Colon (tissue), 2 donors: ENCODE measurements around the gene FAAP100.

Source experiments
- FAIRE-seq: peaks from 2 replicates; lab custom pipeline; 2012; peaks lifted over from hg19 to GRCh38; lab: Jason Lieb, UNC
- donor health status: control.
- donor health status: control.

The FAAP100 gene

DNA sequence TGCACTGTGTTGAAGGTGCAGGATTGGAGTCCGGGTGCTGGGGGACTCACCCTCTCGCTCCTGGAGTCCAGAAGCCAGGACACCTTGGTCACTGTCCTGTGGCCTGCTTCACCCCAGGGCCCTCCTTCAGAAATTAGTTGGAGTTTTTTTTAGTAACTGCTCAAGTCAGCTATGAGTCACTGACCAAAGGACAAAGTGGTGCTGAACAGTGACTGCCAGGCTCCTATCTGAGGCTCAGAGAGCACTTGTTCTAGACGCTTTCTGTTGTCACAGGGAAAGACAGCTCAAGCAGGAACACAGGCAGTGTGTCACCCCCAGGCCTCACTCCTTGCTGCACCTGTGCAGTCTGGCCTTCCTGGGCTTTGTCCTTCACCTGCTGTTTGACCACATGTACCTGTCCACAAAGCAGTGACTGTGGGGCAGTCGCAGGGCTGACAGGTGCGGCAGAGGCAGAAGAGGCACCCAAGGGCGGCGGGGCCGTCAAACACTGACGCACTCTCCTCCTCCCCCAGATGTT is 4.1 kb upstream of the FAAP100 start:
- no peak for FAIRE-seq

- no peak for FAIRE-seq
Measured at GRCh38 chr17:81553616-81554181, 1.5 kb upstream of the FAAP100 start.

GRCh38 chr17:81553018-81553615 is 964 bp upstream of the FAAP100 start:
- no peak for FAIRE-seq

DNA sequence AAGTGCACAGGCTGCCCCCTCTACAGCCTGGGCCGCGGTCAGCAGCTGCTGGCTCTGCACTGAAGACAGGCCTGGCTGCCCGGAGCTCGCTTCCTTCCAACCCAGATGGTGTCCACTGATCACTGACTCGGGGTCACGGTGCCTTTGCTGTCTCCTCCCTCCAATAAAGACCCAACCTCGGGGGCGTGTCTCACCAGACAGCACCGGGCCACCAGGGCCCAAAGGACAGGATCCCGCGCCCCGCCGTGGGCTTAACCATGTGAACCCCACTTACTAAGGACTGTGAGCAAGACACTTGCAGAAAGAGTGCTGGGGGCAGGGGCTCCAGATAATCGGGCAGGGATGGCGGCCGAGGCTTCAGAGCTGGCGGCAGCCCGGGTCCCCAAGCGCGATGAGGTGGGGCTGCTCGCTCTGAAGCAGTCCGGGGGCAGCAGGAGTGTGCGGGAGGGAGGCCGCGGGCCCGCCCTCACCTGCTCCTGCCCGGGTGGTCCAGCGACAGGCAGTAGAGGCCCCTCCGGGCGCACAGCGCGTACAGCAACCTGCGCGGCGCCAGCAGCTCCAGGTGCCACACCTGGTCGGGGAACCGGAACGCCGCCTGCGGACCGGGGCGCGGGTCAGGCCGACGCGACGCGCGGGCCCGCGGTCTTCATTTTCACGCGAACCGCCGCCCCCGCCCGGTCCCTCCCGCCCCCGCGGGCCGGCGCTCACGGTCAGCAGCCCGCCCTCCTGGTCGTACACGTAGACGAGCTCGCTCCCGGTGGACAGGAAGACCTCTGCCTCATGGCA is 502 bp downstream of the FAAP100 start:
- FAIRE-seq = no peak

GRCh38 chr17:81550830-81551457 is 1.2 kb downstream of the FAAP100 start:
- no peak for FAIRE-seq

DNA sequence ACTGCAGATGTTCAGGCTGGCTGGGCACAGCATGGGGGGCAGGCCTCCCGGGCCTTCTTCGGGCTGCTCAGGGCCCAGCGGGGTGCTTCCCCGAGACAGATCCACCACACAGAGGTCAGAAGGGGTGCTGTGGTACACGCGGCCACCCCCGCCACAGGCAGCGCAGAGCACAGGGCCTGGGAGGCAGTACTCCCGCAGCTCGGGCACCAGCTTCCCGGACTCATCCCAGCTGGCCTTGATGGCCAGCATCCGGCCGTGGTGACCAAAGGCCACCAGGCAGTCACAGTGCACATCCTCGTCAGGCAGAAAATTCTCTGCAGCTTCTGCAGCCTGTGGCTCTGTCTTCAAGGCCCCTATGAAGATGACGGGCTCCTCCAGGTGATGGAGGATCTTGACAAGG is 1.9 kb downstream of the FAAP100 start:
- FAIRE-seq = no peak

DNA sequence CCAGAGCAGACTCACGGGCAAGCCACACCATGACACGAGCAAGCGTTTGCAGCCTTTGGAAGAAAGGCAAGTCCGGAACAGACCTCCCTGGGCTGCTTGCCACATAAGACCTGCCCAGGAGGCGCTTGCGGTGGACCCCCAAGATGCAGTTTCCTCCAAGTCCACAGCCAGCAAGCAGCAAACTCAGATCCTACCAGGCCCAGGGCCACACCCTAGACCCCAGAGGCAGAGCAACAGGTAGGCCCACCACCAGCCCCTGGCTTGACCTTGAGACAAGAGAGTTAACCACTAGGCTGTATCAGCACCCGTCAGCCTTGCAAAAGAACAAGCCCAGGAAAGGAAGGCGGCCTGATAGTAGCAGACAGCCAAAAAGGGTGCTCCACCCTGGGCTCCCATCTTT is 2.3 kb downstream of the FAAP100 start:
- FAIRE-seq = no peak

DNA sequence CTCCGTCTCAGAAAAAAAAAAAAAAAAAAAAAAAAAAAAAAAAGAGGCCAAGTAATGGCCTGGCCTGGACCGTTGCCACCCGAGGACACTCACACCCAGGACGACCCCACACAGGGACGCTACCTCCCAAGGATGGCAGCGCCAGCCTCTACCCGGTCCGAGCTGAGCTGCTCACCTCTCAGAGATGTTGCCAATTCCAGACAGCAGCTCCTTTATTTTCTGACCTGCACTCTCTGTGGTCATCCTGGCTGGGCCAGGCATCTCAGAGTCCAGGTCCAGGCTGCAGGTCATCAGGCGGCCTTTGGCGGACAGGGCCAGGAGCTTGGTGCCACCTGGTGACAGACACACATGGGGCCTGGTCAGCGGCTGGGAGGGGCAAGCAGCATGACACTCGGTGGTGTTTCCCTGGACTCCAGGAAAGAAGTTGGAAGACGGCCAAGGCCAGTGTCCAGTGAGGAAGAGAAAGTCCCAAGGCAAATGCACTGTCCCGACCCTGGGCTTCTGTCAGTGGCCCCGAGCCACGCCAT is 3.1 kb downstream of the FAAP100 start:
- FAIRE-seq = no peak

DNA sequence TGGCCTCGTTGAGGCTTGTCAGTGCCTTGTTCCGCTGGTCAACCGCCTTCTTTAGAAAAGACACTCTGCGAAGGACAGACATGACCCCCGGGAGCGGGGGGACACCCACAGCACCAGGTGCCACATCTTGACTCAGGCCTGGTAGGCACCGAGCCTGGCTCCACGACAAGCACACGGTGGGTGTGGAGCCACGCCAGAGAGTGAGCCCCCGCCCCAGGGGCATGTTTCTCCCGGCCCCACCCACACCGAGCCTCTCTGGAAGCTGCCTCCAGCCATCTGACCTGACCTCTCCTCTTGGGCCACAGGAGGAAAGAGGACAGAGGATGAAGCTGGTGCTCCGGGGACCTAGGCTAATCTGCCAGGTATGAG is 4.6 kb downstream of the FAAP100 start:
- no peak for FAIRE-seq

DNA sequence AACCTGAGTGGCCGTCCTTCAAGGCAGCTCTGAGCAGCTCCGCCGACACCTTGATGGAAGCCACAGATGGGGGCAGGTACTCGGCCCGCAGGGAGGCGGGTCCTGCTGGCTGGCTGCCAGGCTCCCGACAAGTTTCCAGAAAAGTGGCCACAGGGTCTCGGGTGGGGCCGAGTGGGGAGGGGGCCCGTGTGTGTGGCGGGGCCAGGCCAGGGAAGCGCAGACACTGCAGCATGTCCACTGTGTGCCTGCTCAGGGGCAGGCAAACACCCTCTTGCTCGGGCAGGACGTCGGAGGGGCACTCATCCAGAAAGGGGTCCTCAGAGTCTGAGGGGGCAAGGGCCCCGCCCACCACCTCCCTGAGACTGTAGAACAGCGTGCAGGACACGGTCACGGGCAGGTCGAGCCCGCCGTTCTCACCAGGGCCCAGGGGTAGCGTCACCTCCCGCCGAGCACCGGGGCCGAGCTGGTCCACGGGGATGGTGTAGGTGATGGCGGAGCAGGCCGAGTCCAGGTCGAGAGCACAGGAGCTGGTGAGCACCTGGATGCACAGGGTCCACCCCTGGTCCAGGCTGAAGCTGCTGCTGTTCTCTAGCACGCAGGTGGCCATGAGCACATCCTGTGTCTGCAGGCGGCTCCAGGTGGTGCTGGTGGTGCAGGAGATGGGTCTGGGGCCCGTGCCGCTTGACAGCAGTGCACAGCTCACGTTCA is 5.1 kb downstream of the FAAP100 start:
- FAIRE-seq = no peak

DNA sequence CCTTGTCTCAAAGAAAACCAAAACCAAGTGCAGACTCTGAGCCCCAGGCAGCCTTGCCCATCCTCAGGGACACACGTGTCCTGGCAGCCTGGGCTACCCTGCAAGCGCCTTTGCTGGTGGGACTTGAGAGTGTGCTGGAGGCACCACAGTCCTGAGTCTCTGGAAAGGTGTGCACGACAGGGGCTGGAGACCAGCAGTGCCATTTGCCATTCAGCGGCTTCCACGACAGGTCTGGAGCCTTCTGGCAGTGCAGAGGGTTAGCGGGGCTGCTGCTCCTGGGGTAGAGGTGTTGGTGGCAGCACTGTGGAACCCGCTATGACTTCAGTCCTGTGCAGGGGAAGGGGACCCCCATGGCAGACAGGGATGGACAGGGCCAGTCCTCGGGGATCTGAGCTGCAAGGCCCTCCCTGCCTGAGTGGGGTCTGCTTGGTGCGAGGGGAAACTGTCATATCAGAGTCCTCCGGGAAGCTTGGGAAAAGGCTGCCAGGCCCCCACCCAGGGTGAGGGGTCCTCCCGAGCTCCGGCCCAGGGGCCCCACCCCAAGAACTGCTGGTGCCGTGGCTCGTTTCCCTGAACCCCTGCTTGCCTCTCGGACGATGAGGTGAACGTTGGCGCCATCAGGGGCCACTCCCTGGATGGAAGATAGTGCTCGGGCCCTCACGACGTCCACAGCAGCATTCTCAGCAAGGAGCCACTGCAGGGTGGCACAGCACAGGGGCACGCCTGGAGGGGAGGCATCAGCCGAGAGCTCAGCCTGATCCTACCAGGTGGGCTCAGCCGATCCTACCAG is 6.8 kb downstream of the FAAP100 start:
- FAIRE-seq = no peak

DNA sequence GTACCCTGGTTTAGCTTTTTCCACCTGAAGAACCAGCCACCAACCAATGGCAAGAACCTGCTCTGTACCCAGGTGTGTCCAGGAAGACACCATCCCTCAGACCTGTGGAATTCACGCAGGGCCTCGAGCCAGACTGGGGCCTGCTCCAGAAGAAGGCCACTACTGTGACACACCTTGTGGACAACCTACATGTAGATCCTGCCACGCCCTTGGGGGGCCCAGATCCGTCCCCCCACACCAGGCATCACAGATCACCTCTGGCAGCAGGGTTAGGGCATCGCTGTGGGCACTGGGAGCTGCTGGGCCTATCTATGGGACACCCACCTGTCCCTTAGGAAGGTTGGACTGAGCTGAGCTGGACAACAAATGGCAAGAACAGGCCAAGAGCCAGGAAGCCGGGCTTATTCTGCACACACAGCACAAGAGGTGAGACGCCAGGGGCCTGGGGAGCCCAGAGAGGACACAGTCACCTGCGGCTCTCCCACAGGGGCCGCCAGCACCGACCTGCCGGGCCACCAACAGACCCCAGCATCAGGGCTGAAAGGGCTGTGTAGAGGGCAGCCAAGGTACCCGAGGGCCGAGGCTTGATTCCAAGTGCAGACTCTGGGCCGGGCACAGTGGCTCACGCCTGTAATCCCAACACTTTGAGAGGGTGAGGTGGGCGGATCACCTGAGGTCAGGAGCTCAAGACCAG is 7.7 kb downstream of the FAAP100 start:
- FAIRE-seq = no peak

GRCh38 chr17:81543756-81544155 is 8.4 kb downstream of the FAAP100 start:
- no peak for FAIRE-seq

DNA sequence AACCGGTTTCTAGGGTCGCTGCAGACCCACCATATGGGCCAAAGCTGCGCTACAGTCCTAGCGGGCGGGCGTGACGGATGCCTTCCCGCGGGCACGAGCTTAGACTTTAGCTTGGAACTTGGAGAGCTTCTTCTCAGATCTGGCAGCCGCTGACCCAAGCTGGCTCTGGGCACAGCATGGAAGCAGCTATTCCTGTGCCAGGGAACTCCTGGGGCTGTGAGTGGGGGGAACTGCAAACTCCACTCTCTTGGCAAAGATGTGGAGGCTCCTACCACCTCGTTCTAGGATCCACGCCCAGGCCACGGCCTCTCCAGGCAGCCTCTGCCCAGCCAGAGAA is 8.8 kb downstream of the FAAP100 start:
- FAIRE-seq = no peak

DNA sequence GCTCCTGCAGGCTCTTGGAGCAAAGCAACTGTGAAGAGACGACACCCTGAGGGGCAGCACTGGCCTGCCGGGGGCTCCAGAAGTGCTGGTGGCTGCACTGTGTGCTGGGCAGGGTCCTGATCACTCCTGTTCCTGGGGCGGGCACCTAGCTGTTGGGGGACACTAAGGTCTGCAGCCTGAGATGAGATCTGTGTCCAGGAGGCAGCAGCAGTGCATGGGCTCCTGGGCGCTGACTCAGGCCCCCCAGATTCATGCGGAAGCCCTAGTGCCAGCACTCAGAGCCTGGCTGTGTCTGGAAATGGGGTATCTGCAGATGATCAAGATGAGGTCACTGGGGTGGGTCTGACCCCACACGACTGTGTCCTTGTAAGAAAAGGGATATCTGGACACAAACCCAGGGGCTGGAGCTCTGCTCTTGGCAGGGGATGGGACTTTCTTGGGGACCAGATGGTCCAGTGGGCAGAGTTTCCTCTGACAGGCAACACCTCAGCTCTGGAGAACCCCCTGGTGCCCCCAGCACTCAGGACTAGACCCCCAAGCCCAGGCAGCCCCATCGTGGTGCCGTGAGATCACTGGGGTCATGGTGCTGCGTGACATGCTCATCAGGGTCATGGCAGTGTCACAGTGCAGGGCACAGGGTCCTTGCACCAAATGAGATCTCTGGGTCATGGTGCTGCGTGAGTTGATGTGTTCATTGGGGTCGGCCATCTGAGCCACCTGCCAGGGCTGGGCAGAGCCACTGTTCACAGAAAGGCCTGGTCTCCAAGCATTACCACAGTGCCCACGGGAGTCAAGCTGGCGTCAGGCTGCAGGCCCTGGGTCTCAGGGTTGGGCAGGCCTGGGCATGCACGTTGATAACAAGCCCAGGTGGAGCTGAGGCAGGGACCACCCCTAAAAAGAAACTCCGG is 9.5 kb downstream of the FAAP100 start:
- no peak for FAIRE-seq

- no peak for FAIRE-seq
Measured at GRCh38 chr17:81541123-81541522, 11.0 kb downstream of the FAAP100 start.

GRCh38 chr17:81540676-81541027 is 11.5 kb downstream of the FAAP100 start:
- FAIRE-seq = no peak

DNA sequence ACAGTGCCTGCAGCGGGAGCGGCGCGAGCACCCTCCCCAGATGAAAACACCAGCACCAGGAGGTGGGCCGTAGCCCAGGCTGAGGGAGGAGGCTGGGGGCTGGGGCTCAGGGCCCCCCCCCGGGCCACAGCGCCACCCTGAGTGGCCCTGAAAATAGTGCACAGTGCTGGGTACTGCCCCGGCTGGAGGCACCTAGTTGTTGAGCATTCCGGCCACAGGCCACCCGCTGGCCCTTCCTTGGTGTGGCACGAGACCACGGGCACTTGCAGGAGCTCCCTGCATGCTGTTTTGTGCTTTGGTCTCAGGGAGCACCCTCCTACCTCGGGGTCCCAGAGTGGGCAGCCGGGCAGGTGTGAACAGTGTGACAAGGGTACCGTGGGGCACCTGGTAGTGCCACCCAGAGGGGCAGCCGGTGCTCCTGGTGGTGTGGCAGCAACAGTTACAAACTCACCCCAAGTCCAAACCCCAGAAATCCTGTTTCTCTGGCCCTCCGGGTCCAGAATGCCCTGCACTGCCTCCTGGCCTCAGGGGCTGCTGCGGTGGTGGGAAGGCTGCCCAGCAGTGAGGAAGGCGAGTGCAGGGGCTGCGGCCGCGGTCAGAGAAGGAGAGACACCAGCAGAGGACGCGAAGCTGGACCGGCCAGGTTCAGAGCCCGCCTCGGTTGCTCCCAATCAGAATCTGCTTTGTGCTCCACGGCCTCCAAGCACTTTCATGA is 12.0 kb downstream of the FAAP100 start:
- FAIRE-seq = no peak

GRCh38 chr17:81539571-81539900 is 12.6 kb downstream of the FAAP100 start:
- FAIRE-seq = no peak
